ENCODE results near the gene DUSP1.
"Not testable (repeated sequence)": the region's sequence is repeated elsewhere in the genome, so short reads cannot be mapped to it uniquely, and the experiment has no call there.

The DUSP1 gene, protein sequence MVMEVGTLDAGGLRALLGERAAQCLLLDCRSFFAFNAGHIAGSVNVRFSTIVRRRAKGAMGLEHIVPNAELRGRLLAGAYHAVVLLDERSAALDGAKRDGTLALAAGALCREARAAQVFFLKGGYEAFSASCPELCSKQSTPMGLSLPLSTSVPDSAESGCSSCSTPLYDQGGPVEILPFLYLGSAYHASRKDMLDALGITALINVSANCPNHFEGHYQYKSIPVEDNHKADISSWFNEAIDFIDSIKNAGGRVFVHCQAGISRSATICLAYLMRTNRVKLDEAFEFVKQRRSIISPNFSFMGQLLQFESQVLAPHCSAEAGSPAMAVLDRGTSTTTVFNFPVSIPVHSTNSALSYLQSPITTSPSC
- 9.2 to 2,268 (median 14.0) reads per million in 3 experiments for total RNA-seq

GRCh38 chr5:172770675-172771438, at the start of gene DUSP1:
Gene DUSP1, minus strand, starts transcription at chr5:172771195. Its CDS starts 243 bp downstream, at chr5:172770952.
- DNase-seq = peak; percentile 97

GRCh38 chr5:172820046-172820767, 49.2 kb upstream of the DUSP1 start:
- no peak for DNase-seq

DNA sequence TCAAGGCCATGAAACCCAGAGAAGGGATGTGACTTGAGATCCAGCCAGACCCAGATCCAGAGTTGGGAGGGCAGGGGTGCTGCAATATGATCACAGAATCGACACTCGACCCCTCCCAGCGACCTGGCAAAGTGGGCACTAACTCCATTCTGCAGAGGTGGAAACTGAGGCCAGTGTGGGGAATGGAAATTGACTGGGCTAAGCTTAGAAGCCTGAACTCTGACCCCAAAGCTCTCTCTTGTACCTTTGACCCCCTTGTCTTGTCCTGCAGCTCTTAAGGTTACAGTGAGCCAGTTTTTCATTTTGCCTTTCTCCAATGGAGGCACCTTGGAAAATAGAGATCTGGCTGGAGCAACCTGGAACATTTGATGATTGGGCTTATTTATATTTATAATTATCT, 48.6 kb upstream of the DUSP1 start:
- DNase-seq = no peak

GRCh38 chr5:172818081-172818480, 47.1 kb upstream of the DUSP1 start:
- DNase-seq = no peak

GRCh38 chr5:172817664-172818063, 46.7 kb upstream of the DUSP1 start:
- no peak for DNase-seq

- DNase-seq = no peak
These were observed 46.0 kb upstream of the DUSP1 start for GRCh38 chr5:172816925-172817562.

GRCh38 chr5:172815631-172816030, 44.6 kb upstream of the DUSP1 start:
- no peak for DNase-seq

GRCh38 chr5:172810996-172811395, 40.0 kb upstream of the DUSP1 start:
- not testable (repeated sequence) for DNase-seq

DNA sequence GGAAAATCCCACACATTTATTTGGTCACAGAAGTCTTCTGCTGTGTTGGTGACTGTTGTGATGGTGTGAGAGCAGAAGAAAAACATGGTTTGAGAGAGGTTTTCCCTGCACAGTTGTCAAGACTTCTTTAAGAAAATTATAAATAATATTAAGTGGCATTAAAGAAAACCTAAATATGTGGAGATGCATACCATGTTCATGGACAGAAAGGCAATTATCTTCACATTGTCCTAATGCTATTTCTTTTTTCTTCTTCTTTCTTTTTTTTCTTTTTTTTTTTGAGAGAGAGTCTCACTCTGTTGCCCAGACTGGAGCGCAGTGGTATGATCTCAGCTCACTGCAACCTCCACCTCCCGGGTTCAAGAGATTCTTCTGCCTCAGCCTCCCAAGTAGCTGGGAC, 38.8 kb upstream of the DUSP1 start:
- DNase-seq = no peak

GRCh38 chr5:172807766-172808311, 36.8 kb upstream of the DUSP1 start:
- no peak for DNase-seq

DNA sequence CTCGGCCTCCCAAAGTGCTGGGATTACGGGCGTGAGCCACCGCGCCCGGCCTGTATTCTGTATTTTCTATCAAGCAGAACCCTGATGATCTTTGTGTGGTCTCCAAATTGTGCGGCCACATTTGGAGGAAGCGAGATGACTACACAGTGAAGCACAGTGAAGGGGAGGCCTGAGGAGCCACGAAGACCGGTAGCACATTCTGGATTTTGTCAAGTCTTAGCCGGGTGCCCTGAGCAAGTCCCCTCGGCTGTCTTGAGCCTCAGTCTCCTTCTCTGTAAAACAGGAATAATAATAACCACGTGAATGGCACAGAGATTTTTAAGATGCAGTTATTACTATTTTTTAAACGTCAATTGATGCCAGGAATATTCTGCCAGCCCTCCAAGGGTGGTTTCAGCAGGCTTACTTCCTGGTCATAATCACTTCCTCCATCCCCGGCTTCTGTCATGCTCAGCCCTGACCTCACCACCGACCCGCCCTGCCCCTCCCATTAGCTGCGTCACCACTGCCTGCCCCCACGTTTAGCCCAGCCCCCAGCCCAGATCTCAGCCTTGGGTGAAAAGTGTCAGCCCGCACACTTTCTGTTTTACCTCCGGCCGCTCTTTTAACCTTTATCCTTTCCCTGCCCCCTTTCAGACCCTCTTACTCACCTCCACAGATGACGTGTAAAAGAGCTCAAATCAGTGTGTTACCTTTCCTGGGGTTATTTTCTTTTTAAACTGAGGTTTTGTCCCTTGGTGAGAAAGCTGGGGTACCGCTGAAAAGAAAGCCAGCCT, 36.1 kb upstream of the DUSP1 start:
- peak; percentile 69 for DNase-seq

GRCh38 chr5:172805736-172806255, 34.8 kb upstream of the DUSP1 start:
- DNase-seq = no peak

GRCh38 chr5:172805018-172805683, 34.2 kb upstream of the DUSP1 start:
- no peak for DNase-seq

GRCh38 chr5:172802567-172803176, 31.7 kb upstream of the DUSP1 start:
- DNase-seq = no peak

GRCh38 chr5:172802112-172802511, 31.1 kb upstream of the DUSP1 start:
- DNase-seq = no peak

- DNase-seq = no peak
These were observed 30.2 kb upstream of the DUSP1 start for GRCh38 chr5:172801179-172801671.

DNA sequence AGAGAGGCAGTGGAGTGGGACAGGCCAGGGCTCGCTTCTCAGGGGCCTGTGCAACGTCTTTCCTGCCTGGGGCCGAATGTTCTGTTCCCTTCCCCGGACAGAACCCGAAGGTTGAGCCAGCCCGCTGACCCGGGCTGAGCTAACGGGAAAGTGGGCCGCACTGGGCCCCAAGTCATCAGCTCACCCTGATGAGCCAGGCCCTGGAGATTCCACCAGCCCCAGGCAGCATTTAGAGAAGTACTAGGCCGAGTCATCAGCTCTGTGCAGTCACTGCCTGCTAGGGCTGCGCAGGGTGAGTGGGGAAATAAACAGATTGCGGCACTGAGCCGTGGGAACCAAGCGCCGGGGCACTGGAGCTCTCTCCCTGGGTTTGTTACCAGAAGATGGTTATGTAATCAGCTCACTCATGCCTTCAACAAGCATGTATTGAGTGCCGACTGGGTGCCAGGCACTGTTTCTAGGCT, 29.1 kb upstream of the DUSP1 start:
- no peak for DNase-seq

DNA sequence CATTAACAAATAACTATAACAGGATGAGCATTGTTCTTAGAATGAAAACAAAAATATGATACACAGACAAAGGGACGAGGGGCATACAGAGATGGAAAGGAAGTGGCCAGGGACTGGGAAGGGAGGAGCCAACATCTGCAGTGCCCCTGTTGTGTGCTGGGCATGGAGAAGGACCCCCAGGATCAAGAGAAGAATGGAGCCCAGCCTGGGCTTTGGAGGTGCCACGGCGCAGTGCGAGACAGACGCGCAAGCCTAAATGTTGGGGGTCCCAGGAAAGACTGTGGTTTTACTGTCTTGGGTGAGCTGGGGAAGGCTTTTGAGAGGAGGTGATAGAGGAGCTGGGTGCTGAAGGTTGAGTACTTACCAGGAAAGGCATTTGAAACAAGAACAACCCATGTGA, 28.4 kb upstream of the DUSP1 start:
- DNase-seq = no peak

- no peak for DNase-seq
These were observed 27.6 kb upstream of the DUSP1 start for GRCh38 chr5:172798422-172799215.

Measured in central memory CD4-positive, alpha-beta T cell (primary cell).